ENCODE measurements around the gene PDE4D. TPM values are rescaled to one million over a fixed set of nuclear protein-coding genes. Genes with fewer than 3 reads are reported as not detected.
"Not testable (repeated sequence)": the region's sequence is repeated elsewhere in the genome, so short reads cannot be mapped to it uniquely, and the experiment has no call there.

PDE4D gene
- total and polyA plus RNA-seq, 10 of the 15 experiments (the other 5 are each of a cell fraction or from before 2014, with no cell fraction given), result 0.87 to 4.1 (median 2.2) TPM

GRCh38 chr5:59785676-59786333, 107.7 kb downstream of the PDE4D start (continued):
- TF ChIP-seq ATF3 (IDR thresholded peaks at IDR 0.05; ENCODE audit: borderline replicate concordance, extremely low read depth, low read depth, low read length), result no peak
- no peak for TF ChIP-seq TCF7 (IDR thresholded peaks at IDR 0.05; ENCODE audit: borderline replicate concordance)
- no peak for TF ChIP-seq PAX8 (IDR thresholded peaks at IDR 0.05)
- no peak for TF ChIP-seq CBX3 (IDR thresholded peaks at IDR 0.05; ENCODE audit: borderline replicate concordance, low read depth)
- TF ChIP-seq MYC (IDR thresholded peaks at IDR 0.05; ENCODE audit: insufficient read depth, insufficient read length, insufficient replicate concordance, low read length, severe bottlenecking), result no peak
- TF ChIP-seq USF2 (IDR thresholded peaks at IDR 0.05; ENCODE audit: borderline replicate concordance, low read depth, low read length), result no peak
- no peak for TF ChIP-seq FOS (IDR thresholded peaks at IDR 0.05; ENCODE audit: borderline replicate concordance, extremely low read depth, insufficient read length)
- no peak for TF ChIP-seq SP1 (IDR thresholded peaks at IDR 0.05; ENCODE audit: low read depth, low read length)
- TF ChIP-seq RAD51 (IDR thresholded peaks at IDR 0.05), result no peak

- ATAC-seq; POLR2A ChIA-PET; H4K20me1 ChIP-seq (ENCODE audit: control insufficient read depth, insufficient read depth); H3K4me1 ChIP-seq (ENCODE audit: control insufficient read depth, insufficient read depth, low read length); H3K27me3 ChIP-seq (replicated peaks in 1 of 2; ENCODE audit: control insufficient read depth in 2 of 2, insufficient read depth in 2 of 2, low read length in 1 of 2); H3K9ac ChIP-seq (ENCODE audit: control insufficient read depth, insufficient read depth, low read length); in situ Hi-C loops (cut with MboI); H3K9me3 ChIP-seq (replicated peaks; ENCODE audit: control insufficient read depth, insufficient read depth, low read length); intact Hi-C loops (cut with micrococcal nuclease; ENCODE audit: unreplicated experiment); BruUV-seq (replicated peaks); H3K4me2 ChIP-seq (ENCODE audit: control insufficient read depth, insufficient read depth); H3K27ac ChIP-seq (ENCODE audit: control insufficient read depth, insufficient read depth); FAIRE-seq; H2AFZ ChIP-seq (ENCODE audit: control insufficient read depth, low read depth, low read length); H3K79me2 ChIP-seq (ENCODE audit: control insufficient read depth, insufficient read depth, low read length); H3K4me3 ChIP-seq; RAD21 ChIA-PET (ENCODE audit: unreplicated experiment); H3K36me3 ChIP-seq (ENCODE audit: control insufficient read depth in 2 of 2, insufficient read depth in 2 of 2, low read length in 1 of 2); DNase-seq (ENCODE audit: low read depth, low spot score): not testable (repeated sequence)
- ChIA-PET CTCF (interaction anchor here (2.1 kb wide), 1 partner anchor 26 kb away, joined by 5 read pairs; no protein-coding TSS in a partner anchor), SMC1A (ENCODE audit: uncharacterized antibody, unreplicated experiment) (interaction anchor here (1.3 to 2.4 kb wide), 2 partner anchors 13 to 56 kb away, joined by 4 to 6 read pairs; no protein-coding TSS in a partner anchor)
- 27% methylated on average over 1 of the region's 1 CpG for WGBS (ENCODE audit: insufficient coverage, insufficient replicate concordance, low lambda C conversion rate, missing lambda C conversion rate)
Observed at GRCh38 chr5:59784708-59785107, 108.8 kb downstream of the PDE4D start.

Measured in GM12878 (cell line).